Measurements from ENCODE around the gene HIRIP3.

HIRIP3 gene

GRCh38 chr16:30026449-30026848 is 31.0 kb upstream of the HIRIP3 start:
- peaks cover 40% of the 10 kb centered on the region for H3K27me3 ChIP-seq (replicated peaks)
- in situ Hi-C loops (cut with HindIII; ENCODE audit: low pct_ligation_motif_present, low sequenced_read_pairs), result no loop called here
- no peak for DNase-seq
- no peak overlapping the region for H3K4me3 ChIP-seq (ENCODE audit: low read depth, low read length)
- H3K36me3 ChIP-seq (replicated peaks), result no peaks in the 10 kb centered on the region
- TF ChIP-seq CTCF (IDR thresholded peaks at IDR 0.05; ENCODE audit: low read depth, low read length, missing control alignments), result no peak
- no peak overlapping the region for H3K27ac ChIP-seq

GRCh38 chr16:30025574-30025973 is 30.2 kb upstream of the HIRIP3 start:
- TF ChIP-seq CTCF (IDR thresholded peaks at IDR 0.05; ENCODE audit: low read depth, low read length, missing control alignments), result no peak
- no peak overlapping the region for H3K27ac ChIP-seq
- H3K36me3 ChIP-seq (replicated peaks), result no peaks in the 10 kb centered on the region
- in situ Hi-C loops (cut with HindIII; ENCODE audit: low pct_ligation_motif_present, low sequenced_read_pairs), result no loop called here
- H3K4me3 ChIP-seq (ENCODE audit: low read depth, low read length), result no peak overlapping the region
- no peak for DNase-seq
- H3K27me3 ChIP-seq (replicated peaks), result peaks cover 36% of the 10 kb centered on the region

- in situ Hi-C loops (cut with HindIII; ENCODE audit: low pct_ligation_motif_present, low sequenced_read_pairs), result no loop called here
- DNase-seq, result no peak
- TF ChIP-seq CTCF (IDR thresholded peaks at IDR 0.05; ENCODE audit: low read depth, low read length, missing control alignments), result no peak
- no peak overlapping the region for H3K27ac ChIP-seq
- peaks cover 33% of the 10 kb centered on the region for H3K27me3 ChIP-seq (replicated peaks)
- H3K36me3 ChIP-seq (replicated peaks), result no peaks in the 10 kb centered on the region
- no peak overlapping the region for H3K4me3 ChIP-seq (ENCODE audit: low read depth, low read length)
Observed at GRCh38 chr16:30025156-30025555, 29.7 kb upstream of the HIRIP3 start.

- in situ Hi-C loops (cut with HindIII; ENCODE audit: low pct_ligation_motif_present, low sequenced_read_pairs), result no loop called here
- no peak for TF ChIP-seq CTCF (IDR thresholded peaks at IDR 0.05; ENCODE audit: low read depth, low read length, missing control alignments)
- H3K4me3 ChIP-seq (ENCODE audit: low read depth, low read length), result no peak overlapping the region
- no peaks in the 10 kb centered on the region for H3K36me3 ChIP-seq (replicated peaks)
- DNase-seq, result no peak
- H3K27me3 ChIP-seq (replicated peaks), result peaks cover 26% of the 10 kb centered on the region
- H3K27ac ChIP-seq, result no peak overlapping the region
Observed at GRCh38 chr16:30024451-30024850, 29.0 kb upstream of the HIRIP3 start.

- H3K36me3 ChIP-seq (replicated peaks), result no peaks in the 10 kb centered on the region
- peaks cover 17% of the 10 kb centered on the region for H3K27me3 ChIP-seq (replicated peaks)
- no peak overlapping the region for H3K4me3 ChIP-seq (ENCODE audit: low read depth, low read length)
- no peak for DNase-seq
- no peak for TF ChIP-seq CTCF (IDR thresholded peaks at IDR 0.05; ENCODE audit: low read depth, low read length, missing control alignments)
- no peak overlapping the region for H3K27ac ChIP-seq
- in situ Hi-C loops (cut with HindIII; ENCODE audit: low pct_ligation_motif_present, low sequenced_read_pairs), result no loop called here
Observed at GRCh38 chr16:30023586-30023985, 28.2 kb upstream of the HIRIP3 start.

- DNase-seq, result no peak
- H3K27ac ChIP-seq, result no peak within 1 kb of the TSS
- in situ Hi-C loops (cut with HindIII; ENCODE audit: low pct_ligation_motif_present, low sequenced_read_pairs), result no loop called here
- TF ChIP-seq CTCF (IDR thresholded peaks at IDR 0.05; ENCODE audit: low read depth, low read length, missing control alignments), result no peak
- H3K4me3 ChIP-seq (ENCODE audit: low read depth, low read length), result no peak within 1 kb of the TSS
- H3K36me3 ChIP-seq (replicated peaks), result no peaks in the 10 kb centered on the region
- peaks cover 12% of the 10 kb centered on the region for H3K27me3 ChIP-seq (replicated peaks)
Observed at GRCh38 chr16:30022887-30023286, 27.5 kb upstream of the HIRIP3 start, which contains the start of gene C16orf92. Gene C16orf92, plus strand, starts transcription at chr16:30023198. Its CDS starts 143 bp downstream, at chr16:30023341.

Data from brain microvascular endothelial cell (primary cell).